Measurements from ENCODE around the gene MBTPS2. TPM values are rescaled to one million over a fixed set of nuclear protein-coding genes. Genes with fewer than 3 reads are reported as not detected.

MBTPS2 gene
- total RNA-seq, 2 donors from 2014 or later = 4.3 to 6.7 TPM

DNA sequence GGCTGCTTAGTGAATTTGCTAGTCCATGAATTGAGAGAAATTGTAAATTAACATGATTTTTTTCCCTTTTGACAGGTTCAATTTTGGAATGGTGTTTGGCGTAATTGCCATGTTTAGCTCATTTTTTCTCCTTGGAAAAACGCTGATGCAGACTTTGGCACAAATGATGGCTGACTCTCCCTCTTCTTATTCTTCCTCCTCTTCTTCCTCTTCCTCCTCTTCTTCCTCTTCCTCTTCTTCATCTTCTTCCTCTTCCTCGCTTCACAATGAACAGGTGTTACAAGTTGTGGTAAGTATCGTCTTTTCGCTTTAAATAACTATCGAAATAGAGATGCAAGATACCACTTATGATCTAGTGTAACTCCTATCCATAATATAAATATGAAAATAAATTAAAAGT, 5.7 kb downstream of the MBTPS2 start:
- 81 to 98% methylated on average over 6 of the region's 6 CpGs for WGBS, 2 donors
- DNase-seq (no peak), ATAC-seq (no peak)
- Histone ChIP-seq H3K27ac (no peak overlapping the region), H3K9me3 (no peaks in the 10 kb centered on the region), H3K4me1 (peaks cover 21% of the 10 kb centered on the region), H3K4me3 (no peak overlapping the region), H3K27me3 (no peaks in the 10 kb centered on the region), H3K36me3 (replicated peaks in 1 of 2; ENCODE audit: insufficient read depth in 1 of 2, low read depth in 2 of 2) (no peaks in the 10 kb centered on the region)
- TF ChIP-seq, protein P1, sequence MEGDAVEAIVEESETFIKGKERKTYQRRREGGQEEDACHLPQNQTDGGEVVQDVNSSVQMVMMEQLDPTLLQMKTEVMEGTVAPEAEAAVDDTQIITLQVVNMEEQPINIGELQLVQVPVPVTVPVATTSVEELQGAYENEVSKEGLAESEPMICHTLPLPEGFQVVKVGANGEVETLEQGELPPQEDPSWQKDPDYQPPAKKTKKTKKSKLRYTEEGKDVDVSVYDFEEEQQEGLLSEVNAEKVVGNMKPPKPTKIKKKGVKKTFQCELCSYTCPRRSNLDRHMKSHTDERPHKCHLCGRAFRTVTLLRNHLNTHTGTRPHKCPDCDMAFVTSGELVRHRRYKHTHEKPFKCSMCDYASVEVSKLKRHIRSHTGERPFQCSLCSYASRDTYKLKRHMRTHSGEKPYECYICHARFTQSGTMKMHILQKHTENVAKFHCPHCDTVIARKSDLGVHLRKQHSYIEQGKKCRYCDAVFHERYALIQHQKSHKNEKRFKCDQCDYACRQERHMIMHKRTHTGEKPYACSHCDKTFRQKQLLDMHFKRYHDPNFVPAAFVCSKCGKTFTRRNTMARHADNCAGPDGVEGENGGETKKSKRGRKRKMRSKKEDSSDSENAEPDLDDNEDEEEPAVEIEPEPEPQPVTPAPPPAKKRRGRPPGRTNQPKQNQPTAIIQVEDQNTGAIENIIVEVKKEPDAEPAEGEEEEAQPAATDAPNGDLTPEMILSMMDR (IDR thresholded peaks at IDR 0.05) = no peak
- TF ChIP-seq POLR2A (IDR thresholded peaks at IDR 0.05) = no peak
- intact Hi-C loops (cut with DNase I) = no loop called here

DNA sequence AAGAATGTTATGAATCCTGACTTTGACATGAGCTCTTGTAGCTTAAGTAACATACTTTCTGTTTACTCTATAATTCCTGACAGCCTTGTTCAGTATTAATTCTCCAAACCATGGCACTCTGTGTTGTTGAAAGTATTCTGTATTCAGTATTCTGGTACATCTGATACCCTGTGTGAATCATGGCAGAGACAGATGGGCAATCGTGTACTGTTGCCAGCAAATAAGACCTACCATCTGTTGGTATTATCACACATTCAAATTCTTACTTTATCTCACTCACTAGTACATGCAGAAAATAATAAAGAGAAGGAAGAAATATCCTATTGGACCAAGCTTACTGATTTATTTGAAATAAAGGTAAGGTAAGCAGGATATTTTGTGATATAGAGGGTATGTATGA, 7.9 kb downstream of the MBTPS2 start:
- Histone ChIP-seq H3K4me3 (no peak overlapping the region), H3K27ac (no peak overlapping the region), H3K36me3 (replicated peaks in 1 of 2; ENCODE audit: insufficient read depth in 1 of 2, low read depth in 2 of 2) (no peaks in the 10 kb centered on the region), H3K4me1 (peaks cover 8% of the 10 kb centered on the region), H3K9me3 (no peaks in the 10 kb centered on the region), H3K27me3 (no peaks in the 10 kb centered on the region)
- WGBS, 2 donors = 100% methylated on average over 1 of the region's 1 CpG
- intact Hi-C loops (cut with DNase I) = no loop called here
- no peak for ATAC-seq
- DNase-seq = no peak
- TF ChIP-seq, protein P1 (IDR thresholded peaks at IDR 0.05) = no peak
- no peak for TF ChIP-seq POLR2A (IDR thresholded peaks at IDR 0.05)

DNA sequence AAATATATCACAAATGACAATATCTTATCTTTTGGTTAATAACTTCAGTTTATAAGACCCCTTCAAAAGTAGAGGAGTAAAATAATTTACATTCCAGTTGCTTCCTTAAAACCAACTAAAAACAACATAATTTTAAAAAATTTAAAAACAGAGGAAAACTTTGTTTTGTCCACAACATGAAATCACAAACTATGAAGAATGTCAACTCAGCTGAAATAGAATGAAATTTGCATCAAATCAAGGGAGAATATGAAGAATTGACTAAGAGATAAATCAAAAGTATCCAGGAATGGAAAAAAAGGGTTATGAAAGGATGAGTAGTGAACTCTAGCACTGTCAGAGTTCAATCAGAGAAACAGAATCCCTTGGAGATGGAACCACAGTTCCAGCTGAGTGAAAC, 14.2 kb downstream of the MBTPS2 start:
- TF ChIP-seq, protein P1 (IDR thresholded peaks at IDR 0.05) = no peak
- TF ChIP-seq POLR2A (IDR thresholded peaks at IDR 0.05) = no peak
- H3K4me1 ChIP-seq = no peaks in the 10 kb centered on the region
- no peaks in the 10 kb centered on the region for H3K9me3 ChIP-seq
- ATAC-seq (no peak), DNase-seq (no peak)
- H3K4me3 ChIP-seq = no peak overlapping the region
- H3K27me3 ChIP-seq = no peaks in the 10 kb centered on the region
- H3K36me3 ChIP-seq (replicated peaks in 1 of 2; ENCODE audit: insufficient read depth in 1 of 2, low read depth in 2 of 2) = no peaks in the 10 kb centered on the region
- no peak overlapping the region for H3K27ac ChIP-seq
- intact Hi-C loops (cut with DNase I) = no loop called here

DNA sequence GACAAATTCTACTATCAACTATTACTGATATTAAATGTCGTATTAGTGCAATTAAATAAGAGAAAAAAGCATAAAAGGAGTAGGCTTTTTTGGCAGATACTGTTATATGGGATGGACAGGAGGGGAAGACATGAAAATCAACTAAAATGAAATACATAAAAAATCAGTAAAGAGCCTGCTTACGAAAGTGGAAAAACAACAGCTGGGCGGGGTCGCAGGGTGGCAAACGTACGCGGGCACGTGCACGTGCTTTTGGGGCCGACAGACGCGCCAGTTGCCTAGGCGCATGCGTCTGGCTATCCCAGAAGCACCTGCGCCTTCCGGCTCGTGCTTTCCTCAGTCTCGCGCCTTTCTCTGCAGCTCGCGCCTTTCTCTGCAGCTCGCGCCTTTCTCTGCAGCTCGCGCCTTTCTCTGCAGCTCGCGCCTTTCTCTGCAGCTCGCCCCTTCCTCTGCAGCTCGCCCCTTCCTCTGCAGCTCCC, 16.6 kb downstream of the MBTPS2 start, which contains the start of gene YY2:
Gene YY2 (plus strand): TSS at position 51 of the 479 bp plus-strand sequence. CDS start 498 bp downstream, outside the sequence.
- WGBS, 2 donors = 96 to 98% methylated on average over 27 to 29 of the region's 29 CpGs
- Histone ChIP-seq H3K27ac (no peak within 1 kb of the TSS), H3K4me1 (no peaks in the 10 kb centered on the region), H3K36me3 (replicated peaks in 1 of 2; ENCODE audit: insufficient read depth in 1 of 2, low read depth in 2 of 2) (no peaks in the 10 kb centered on the region), H3K4me3 (no peak within 1 kb of the TSS), H3K9me3 (no peaks in the 10 kb centered on the region), H3K27me3 (no peaks in the 10 kb centered on the region)
- DNase-seq (no peak), ATAC-seq (no peak)
- no peak for TF ChIP-seq POLR2A (IDR thresholded peaks at IDR 0.05)
- TF ChIP-seq, protein P1 (IDR thresholded peaks at IDR 0.05) = no peak
- intact Hi-C loops (cut with DNase I) = no loop called here

DNA sequence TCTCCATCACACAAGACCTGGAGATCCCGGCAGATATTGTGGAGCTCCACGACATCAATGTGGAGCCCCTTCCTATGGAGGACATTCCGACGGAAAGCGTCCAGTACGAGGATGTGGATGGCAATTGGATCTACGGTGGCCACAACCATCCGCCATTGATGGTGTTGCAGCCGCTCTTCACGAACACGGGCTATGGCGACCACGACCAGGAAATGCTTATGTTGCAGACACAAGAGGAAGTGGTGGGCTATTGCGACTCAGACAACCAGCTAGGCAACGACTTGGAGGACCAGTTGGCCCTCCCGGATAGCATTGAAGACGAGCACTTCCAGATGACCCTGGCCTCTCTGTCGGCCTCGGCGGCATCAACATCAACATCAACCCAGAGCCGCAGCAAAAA, 17.1 kb downstream of the MBTPS2 start:
- intact Hi-C loops (cut with DNase I) = no loop called here
- ATAC-seq (no peak), DNase-seq (no peak)
- H3K4me3 ChIP-seq = no peak overlapping the region
- H3K27ac ChIP-seq = no peak overlapping the region
- no peaks in the 10 kb centered on the region for H3K4me1 ChIP-seq
- no peaks in the 10 kb centered on the region for H3K9me3 ChIP-seq
- 98 to 100% methylated on average over 7 to 9 of the region's 21 CpGs for WGBS, 2 donors
- no peaks in the 10 kb centered on the region for H3K36me3 ChIP-seq (replicated peaks in 1 of 2; ENCODE audit: insufficient read depth in 1 of 2, low read depth in 2 of 2)
- no peak for TF ChIP-seq POLR2A (IDR thresholded peaks at IDR 0.05)
- TF ChIP-seq, protein P1 (IDR thresholded peaks at IDR 0.05) = no peak
- no peaks in the 10 kb centered on the region for H3K27me3 ChIP-seq

All from body of pancreas (tissue), 4 donors.